Measurements from ENCODE around the gene MRGPRE.

MRGPRE gene

DNA sequence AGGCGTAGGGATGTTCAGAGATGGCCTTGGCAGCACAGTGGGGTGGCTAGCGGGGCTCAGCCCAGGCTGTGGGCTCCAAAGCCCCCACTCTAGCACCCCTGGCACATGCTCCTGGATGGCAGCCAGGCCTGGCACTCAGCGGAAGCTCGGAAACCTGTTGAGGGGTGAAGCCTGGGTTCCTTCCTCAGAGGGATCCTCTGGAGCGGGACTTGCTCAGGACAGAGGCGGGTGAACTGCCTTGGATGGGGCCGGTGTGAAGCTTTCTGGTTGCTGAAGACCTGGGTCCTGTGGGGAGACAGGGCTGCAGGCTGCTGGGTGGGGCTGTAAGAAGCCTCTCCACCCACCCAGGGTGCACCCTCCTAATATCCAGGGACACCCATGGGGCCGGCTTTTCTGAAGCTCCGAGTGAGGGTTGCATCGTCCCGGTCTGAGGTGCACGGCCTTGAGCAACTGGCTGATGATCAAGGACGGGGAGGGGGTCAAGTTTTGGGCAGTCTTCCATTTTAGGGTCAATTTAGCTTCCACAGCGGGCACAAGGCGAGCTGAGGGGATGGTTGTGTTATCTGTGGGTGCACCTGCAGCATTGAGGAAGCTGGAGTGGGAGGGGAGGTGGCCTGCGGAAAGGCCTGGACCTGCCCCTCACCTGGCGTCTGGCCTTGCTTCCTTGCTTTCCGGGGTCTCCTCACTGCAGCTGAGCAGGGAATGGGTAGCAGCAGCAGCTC lies 5.2 kb downstream of the MRGPRE start:
- no peak for DNase-seq (ENCODE audit: low read depth, low spot score)

DNA sequence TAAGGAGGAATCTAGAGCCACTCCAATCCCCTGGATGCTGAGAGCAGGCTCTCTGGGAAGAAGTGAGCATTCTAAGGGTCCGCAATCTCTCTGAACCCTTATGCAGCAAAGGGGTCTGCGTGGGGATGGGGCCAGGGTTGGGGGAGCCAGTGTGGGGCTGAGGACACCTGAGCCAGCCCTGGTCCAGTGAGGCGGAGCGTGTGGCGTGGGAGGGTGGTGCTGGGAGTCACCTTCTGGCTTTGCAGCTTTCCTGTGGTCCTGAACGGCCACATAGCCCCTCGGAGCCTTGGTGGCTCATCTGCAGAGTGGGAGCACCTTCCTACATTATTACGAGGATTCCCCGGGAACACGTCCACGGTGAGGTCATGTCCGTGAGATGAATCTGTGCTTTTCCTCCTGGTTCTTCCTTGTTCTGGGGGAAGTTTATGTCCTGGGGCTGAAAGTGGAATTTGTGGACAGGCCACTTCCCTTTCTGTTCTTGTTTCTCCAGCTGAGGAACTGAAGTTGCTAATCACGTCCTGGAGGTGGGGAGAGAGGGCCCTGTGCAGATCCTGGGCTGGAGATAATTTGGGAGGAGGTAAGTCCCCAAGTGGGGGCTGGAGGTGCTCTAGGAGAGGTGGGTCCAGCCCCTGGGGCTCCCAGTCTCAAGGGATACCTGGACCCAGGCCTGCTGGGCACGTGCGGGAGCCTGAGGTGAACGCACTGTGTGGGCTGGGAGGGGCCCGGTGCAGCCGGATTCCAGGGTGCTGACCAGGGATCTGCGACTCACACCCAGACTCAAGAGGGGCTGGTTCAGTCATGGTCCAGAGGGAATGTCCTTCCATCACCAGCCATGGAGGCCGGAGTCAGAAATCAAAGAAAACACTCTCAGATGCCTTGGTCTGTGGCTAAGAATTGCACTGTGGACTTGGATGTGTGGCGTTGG lies 6.1 kb downstream of the MRGPRE start:
- DNase-seq (ENCODE audit: low read depth, low spot score), result no peak

DNA sequence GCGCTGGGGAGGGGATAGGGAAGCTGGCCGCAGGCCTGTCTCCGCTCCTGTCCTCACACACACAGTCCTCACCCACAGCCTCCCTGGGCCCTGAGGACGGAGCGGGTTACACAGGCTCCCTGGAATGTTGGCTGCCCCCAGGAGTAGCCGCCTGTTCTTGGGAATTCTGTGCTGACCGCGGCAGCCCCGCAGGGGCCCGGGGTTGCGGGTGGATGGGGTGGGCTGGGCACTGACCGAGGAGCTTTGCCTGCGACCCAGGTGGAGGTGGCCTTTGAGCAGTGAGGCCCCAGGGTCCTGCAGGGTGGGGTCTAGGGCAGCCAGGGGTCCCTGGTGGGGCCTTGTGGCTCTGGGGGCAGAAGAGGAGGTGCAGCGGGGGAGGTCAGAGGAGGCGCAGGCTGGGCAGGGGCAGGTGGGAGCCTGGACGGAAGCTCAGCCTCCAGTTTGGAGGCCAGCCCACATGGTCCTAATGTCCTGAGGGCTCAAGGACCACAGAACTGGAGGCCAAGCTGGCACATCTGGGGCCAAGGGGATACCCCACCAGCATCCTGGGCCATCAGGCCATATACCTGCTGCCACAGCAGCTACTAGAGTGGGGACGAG lies 7.0 kb downstream of the MRGPRE start:
- no peak for DNase-seq (ENCODE audit: low read depth, low spot score)

DNA sequence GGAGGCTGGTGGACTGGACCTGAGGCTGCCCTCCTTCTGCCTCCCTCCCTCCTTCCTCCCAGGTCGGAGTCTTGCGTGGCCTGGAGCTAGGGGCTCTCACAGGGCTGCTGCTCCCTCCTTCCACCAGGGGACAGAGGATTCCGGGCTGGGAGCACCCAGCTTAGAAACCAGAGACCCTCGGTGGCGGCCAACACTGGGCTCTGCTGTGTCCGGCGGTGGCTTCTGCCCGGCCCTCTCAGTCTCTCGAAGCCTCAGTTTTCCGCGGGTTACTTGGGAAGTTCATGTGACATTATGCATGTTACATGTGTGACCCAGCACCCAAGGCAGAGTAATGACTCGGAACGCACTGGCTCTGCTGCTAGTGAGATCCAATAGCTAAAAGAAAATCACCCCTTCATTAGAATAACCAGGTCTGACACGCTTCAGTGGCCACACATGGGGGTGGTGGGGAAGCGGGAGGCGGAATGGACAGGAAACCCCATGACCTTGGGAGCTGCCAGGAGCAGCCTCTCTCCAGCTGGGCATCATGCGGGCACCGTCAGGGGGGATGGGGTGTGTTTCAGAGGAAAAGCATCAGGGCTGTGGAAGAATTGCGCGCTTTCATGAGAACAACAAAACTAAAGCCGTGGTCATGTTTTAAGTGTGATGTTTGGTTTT lies 7.7 kb downstream of the MRGPRE start:
- no peak for DNase-seq (ENCODE audit: low read depth, low spot score)

DNA sequence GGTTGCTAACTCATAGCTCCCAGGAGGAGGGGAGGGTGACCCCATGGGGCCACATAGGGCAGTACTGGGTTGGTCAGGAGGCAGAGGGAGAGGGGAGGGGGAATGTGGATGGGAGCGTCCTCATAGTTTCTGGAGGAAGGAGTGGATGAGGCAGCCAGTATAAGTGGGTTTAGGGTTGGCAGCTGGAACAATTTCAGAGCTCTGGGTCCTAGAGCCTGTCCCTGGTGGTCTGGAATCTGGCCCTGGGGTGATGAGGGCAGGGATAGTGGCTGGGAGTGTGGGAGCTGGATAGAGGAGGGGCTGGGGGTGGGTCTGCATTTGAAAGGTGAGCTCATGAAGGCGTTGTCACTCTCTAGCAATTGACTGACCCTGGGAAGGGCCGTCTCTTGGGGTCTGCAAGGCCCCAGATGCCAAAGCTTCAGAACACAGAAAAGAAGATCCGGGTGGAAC lies 8.3 kb downstream of the MRGPRE start:
- no peak for DNase-seq (ENCODE audit: low read depth, low spot score)

DNA sequence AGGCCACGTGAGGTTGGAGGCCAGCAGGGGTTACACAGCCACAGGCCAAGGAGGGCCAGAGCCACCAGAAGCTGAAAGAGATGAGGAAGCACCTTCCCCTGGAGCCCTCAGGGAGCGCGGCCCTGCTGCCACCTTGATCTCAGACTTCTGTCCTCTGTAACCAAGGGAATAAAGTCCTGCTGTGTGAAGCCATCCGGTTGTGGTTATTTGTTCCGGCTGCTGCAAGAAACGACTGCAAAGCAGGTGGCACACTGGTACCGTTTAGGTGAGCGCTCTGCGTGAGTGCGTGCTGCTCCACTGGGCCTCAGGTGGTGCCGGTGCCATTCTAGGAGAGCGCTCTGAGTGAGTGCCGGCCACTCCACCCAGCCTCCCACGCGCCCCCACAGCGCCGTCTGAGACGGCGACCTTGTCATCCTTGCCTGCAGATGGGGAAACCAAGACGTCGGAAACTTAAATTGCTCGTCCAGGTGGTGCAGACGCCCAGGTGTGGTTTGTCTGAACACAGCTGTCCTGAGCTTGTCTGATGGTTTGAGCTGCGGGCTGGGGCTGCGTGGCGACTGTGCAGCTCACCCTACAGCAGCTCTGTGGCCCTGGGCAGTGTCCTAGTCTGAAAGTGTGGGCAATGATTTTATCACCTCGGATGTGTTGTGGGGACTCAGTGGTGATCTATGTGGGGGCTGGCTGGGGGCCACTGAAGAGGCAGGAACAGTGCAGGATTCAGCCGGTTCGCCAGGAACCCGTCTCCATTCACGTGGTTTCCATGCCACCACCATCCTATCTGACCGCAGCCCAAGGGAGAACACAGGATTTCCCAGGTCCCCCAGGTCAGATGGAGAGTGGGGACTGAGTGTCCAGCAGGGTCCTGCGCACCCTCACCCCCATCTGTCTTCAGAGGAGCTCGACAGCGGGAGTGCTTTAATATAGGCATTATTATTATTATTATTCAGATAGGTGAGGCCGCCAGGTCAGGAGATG lies 9.0 kb downstream of the MRGPRE start:
- no peak for DNase-seq (ENCODE audit: low read depth, low spot score)

DNA sequence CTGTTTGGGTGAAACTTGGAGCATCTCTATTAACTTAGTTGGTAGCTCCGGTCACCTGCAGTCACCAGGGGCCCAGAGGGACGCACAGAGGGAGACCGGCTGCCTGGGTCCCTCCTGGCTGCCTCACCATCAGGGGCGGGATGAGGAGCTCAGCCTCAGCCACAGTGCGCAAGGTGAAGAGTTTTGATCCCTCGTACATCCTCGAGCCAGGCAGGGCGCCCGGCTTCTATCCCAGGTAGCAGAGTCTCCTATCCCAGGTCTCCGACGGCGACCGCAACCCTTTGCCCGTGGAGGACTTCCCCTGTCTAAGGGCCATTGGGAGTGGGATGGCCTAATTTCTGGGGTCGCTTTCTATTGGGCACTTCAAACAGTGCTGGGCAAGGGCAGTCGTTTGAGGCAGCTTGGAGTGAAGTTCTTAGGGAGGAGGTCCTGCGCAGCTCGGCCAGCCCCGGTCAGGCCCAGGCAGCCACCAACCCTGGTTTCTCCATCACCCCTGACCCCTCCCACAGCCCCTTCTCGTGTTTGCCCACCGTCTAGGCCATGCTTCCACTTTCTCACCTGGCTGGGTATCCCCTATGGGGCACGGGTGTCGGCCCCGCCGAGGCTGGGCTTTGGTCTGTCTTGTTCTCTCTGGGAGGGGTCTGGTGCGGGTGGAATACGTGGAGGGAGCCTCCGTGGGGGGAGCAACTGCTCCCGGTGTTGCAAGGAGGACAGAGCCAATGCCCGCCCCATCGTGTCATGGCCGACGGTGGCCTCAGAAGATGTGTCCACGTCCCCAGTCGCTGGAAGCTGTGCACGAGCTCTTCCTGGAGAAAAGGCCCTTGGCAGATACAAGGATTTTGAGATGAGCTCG lies 10.0 kb downstream of the MRGPRE start:
- no peak for DNase-seq (ENCODE audit: low read depth, low spot score)

DNA sequence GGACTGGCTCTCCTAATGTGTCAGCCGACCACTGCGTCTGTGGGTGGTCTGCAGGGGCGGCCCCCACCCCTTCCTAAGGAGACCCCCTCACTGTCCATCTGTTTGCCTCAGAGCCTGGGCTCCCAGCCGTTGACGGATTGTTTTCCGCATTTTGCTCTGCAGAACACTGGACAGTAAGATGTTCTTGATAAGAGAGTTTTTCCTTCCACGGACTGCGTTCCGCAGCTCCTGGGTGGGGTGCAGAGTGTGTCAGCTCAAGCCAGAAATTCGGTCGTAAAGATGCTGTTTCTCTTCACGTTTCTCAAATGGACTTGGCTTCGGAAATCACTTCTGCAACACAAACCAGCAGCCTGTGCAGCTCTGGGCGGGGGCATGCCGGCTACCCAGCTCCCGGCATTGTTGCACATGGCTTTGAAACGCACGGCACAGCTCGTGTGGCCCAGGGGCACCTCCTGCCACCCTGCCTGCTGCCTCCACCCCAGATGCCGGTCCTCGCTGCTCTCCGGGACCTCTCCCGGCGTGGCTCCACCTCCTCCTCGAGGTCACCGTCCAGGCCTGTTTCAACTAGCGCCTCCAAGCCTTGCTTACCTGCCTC lies 10.7 kb downstream of the MRGPRE start:
- no peak for DNase-seq (ENCODE audit: low read depth, low spot score)

DNA sequence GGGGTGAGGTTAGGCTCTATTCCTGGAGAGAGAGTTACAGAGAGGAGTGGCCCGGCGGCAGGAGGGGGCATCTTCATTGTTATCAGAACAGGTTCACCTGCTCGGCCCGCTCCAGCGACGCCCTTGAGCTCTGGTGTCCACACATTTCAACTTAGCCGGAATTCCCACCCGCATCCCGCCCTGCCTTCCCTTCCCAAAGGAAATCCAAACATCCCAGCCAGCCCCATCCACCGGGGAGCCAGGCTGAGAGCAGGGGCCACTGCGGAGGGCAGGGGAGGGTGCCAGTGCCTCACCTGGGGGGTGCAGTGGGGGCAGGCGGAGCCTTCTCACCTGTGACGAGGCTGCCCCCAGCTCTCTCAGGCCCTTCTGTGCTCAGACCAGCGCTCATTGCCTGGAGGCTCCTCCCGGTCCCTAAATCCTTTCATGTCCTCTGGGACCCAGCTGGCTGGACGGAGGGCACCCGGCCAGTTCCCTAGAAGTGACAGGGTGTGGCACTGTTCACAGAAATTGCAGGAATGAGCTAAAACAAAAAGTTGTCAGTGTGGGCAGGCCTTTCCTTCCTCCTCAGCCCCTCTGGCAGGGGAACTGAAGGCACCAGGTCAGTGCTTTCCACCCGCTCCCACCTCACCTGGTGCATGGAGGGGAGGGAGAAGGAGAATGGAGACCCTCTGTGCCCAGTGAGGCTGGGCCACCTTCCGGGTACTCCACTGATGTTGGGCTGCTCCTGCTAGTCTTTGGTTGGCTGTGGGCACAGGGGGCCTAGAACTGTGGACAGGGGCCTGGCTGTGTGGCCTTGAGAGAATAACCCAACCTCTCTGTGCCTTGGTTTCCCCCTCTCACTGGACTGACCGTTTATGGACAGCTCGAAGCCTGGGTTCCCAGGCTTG lies 11.5 kb downstream of the MRGPRE start:
- no peak for DNase-seq (ENCODE audit: low read depth, low spot score)

DNA sequence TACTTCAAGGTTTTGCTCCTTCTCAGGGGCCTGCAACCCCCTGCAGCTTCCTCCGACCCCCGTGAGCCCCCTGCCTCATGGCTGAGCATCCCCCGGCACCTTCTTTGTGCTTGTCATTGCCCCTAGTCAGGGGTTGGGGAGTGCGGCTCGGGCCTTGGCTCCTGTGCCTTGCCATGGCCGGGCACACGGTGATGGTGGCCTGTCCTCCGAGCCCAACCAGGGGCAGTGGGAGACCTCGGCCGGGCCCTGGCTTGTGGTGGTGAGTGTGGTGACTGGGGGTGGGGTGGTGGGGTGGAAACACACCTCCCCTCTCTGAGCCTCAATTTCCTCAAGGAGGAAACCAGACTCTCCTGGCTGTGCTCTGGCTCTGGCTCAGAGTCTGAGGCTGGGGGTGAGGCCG lies 12.1 kb downstream of the MRGPRE start:
- DNase-seq (ENCODE audit: low read depth, low spot score), result no peak

DNA sequence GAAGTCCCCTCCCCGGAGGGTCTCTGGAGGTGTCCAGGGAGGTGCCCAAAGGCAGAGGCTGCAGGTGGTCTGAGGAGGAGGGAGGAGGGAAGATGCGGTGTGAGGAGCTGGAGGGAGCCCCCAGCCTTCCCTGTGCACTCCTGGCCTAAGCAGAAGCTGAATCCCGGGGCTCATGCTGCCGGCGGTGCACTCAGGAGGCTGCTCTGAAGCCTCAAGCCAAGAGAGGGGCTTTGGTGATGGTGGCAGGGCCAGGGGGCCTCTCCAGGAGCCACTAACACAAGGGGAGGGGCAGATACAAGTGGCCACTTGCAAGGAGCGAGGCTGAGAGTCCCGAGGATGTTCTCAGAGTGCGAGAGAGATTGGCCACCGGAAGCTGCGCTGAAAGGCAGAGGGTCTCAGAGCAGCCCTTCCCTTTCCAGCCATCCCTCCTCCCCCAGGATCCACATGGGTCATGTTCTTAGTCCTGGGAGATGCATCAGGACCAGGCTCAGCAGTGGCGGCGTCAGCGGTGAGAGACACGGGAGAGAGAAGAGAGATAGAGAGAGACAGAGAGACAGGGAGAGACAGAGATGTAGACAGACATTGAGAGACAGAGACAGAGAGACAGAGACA lies 12.8 kb downstream of the MRGPRE start:
- no peak for DNase-seq (ENCODE audit: low read depth, low spot score)

DNA sequence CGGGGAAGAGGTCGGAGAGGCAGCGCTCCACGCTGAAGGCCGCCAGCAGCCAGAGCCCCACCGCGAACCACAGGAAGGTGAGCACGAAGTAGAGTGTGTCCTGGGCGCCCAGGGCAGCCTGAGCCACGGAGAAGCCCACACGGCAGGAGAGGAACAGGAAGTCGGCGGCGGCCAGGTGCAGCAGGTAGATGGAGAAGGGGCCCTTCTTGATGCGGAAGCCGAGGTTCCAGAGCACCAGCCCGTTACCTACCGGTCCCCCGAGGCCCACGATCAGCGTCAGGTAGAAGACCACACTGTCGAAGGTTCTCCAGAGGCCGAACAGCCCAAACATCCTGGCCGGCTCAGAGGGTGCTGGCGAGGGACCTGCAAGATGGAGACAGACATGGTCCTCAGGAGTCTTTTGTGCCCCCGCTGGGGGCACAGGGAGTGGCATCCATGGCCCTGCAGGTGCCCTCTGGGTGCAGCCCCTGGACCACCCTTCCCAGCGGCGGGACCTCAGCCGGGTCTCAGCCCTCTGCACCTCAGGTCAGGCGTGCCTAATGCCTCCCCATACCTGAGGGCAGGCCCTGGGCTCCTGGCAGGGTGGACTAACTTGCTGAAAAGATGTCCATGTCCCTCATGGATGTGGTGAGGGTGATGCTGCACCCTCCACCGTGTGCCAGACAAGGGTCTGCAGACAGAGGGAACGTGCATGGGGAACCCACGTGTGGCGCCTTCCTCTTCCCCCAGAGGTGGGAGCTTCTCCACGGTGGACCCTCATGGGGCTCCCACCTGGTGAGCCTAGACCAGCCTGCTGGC lies 13.5 kb downstream of the MRGPRE start, which contains the start of gene MRGPRG:
TSS of gene MRGPRG (minus strand) at position 331 of the 798 bp plus-strand sequence. CDS start at position 331, 0 bp downstream.
- DNase-seq (ENCODE audit: low read depth, low spot score), result no peak

DNA sequence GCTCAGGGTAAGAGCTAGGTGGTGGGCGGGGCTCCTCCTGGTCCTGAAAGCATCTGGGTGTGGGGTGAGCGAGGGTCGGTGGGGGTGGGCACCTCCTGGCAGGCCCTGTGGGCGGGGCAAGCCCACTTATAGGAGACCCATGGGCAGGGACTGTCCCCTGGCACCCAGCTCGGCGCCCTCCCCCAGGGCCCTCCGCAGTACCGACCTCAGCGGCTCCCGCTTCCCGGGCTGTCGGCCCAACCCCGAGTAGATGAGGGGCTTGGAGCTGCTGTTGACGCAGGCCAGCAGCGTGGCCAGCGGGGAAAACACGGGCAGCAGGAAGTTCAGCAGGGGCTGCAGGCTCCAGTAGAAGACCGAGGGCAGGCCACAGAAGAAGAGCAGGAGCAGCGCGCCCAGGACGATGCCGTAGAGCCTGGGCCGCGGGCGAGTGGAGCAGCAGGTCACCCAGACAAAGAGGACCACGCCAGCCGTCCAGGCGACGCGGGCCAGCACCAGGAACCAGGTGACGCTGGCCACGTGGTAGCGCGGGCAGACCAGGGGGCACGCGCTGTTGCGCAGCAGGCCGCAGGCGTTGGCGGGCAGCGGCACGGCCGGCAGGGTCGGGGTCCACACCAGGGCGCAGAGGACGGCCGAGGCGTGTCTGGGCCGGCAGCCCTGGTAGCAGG lies 14.3 kb downstream of the MRGPRE start:
- no peak for DNase-seq (ENCODE audit: low read depth, low spot score)

DNA sequence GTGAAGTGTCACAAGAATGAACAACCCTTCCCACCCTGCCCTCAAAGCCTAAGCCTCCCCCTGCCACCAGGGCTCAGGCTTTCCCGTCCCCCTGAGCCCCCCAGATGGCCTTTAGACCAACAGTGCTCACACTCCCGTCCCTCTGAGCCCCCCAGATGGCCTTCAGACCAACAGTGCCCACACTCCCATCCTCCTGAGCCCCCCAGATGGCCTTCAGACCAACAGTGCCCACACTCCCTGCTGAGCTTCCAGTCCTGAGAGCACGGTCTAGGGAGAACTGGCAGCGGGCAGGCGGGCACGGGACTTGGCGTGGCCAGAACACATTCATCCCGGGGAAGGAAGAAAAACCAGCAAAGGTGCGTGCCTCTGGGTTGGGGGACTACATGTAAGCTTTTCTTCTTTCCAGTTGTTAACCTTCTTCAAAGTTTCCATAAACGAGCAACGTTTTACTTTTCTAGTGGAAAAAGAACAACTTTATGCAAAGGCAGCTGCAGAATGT lies 16.1 kb downstream of the MRGPRE start:
- no peak for DNase-seq (ENCODE audit: low read depth, low spot score)

DNA sequence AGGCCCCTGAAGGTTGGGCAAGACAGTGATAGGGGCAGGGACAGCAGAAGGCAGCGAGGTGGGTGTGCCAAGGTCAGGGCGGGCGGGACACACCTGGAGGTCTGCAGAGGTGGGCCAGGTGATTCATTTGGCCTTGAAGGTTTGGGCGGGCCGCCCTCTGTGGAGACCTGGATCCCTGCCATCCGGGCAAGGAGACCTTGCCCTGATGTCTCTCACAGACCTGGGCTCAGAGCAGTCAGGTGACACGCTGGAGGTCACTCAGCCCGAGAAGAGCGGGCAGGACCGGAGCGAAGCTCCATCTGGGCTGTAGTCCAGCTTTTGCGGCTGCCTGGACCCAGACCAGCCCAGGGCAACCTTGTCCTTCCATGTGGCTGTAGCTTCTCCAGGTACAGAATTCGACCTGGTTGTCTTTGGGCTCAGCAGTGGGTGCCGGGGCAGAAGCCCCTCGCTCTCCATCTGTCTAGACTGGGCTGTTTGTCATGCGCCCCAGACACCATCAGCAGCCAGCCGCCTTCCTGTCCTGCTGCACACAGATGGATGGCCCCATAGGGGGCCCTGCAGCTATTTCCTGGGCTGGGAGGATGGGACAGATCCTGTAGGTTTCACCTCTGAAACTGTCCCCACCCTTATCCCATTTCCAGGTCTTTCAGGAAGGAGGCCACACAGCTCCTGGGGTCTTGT lies 16.7 kb downstream of the MRGPRE start:
- no peak for DNase-seq (ENCODE audit: low read depth, low spot score)

DNA sequence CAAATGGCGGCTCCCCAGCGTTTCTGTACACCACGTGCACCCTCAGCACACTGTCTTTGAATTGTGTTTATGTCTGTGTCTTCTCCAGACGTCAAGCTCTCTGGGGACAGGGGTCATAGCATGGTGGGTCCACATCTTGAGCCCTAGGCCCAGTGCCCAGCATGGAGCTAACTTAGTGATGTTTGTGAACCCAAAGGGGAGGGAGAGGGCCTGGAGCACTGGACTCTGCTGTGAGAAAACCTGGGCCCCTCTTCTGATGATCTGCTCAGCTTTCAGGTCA lies 17.9 kb downstream of the MRGPRE start:
- DNase-seq (ENCODE audit: low read depth, low spot score), result no peak

All from smooth muscle cell of the brain vasculature (primary cell).